ENCODE results near the gene MAP2K1. TPM values are rescaled to one million over a fixed set of nuclear protein-coding genes. Genes with fewer than 3 reads are reported as not detected.

The MAP2K1 gene
- total and polyA plus RNA-seq, 2 experiments from 2014 or later: 20.1 to 46.3 TPM

- Histone ChIP-seq H3K4me1 (ENCODE audit: insufficient read depth) (no peaks in the 10 kb centered on the region), H3K36me3 (replicated peaks; ENCODE audit: insufficient read depth, low read depth) (no peaks in the 10 kb centered on the region), H2AFZ (no peak overlapping the region), H3K27ac (no peak overlapping the region), H3K79me2 (peaks cover 11% of the 10 kb centered on the region), H3K9me3 (ENCODE audit: low read depth) (no peaks in the 10 kb centered on the region), H3K9me2 (replicated peaks; ENCODE audit: insufficient read depth) (no peaks in the 10 kb centered on the region), H3K4me3 (no peak overlapping the region), H3K4me2 (no peak overlapping the region), H3K27me3 (no peaks in the 10 kb centered on the region), H4K20me1 (ENCODE audit: insufficient read depth, poor library complexity, severe bottlenecking) (peaks cover 3% of the 10 kb centered on the region)
- DNase-seq (ENCODE audit: low spot score): no peak
- WGBS (ENCODE audit: low lambda C conversion rate, missing lambda C conversion rate): 95% methylated on average over 5 of the region's 7 CpGs
- TF ChIP-seq EZH2 (IDR thresholded peaks at IDR 0.05; ENCODE audit: borderline replicate concordance): no peak
- TF ChIP-seq EZH2phosphoT487 (IDR thresholded peaks at IDR 0.05; ENCODE audit: low read depth, severe bottlenecking, unreplicated experiment): no peak
- no peak for TF ChIP-seq CTCF (IDR thresholded peaks at IDR 0.05; ENCODE audit: poor library complexity)
Observed at GRCh38 chr15:66429546-66429945, 42.8 kb downstream of the MAP2K1 start.

GRCh38 chr15:66430627-66431255 lies 44.0 kb downstream of the MAP2K1 start:
- Histone ChIP-seq H3K9me2 (replicated peaks; ENCODE audit: insufficient read depth) (no peaks in the 10 kb centered on the region), H3K9me3 (ENCODE audit: low read depth) (no peaks in the 10 kb centered on the region), H4K20me1 (ENCODE audit: insufficient read depth, poor library complexity, severe bottlenecking) (peaks cover 3% of the 10 kb centered on the region), H3K4me1 (ENCODE audit: insufficient read depth) (no peaks in the 10 kb centered on the region), H3K36me3 (replicated peaks; ENCODE audit: insufficient read depth, low read depth) (no peaks in the 10 kb centered on the region), H3K27ac (no peak overlapping the region), H3K4me2 (no peak overlapping the region), H3K27me3 (no peaks in the 10 kb centered on the region), H3K4me3 (no peak overlapping the region), H2AFZ (no peak overlapping the region), H3K79me2 (peaks cover 6% of the 10 kb centered on the region)
- no peak for TF ChIP-seq EZH2phosphoT487 (IDR thresholded peaks at IDR 0.05; ENCODE audit: low read depth, severe bottlenecking, unreplicated experiment)
- no peak for TF ChIP-seq CTCF (IDR thresholded peaks at IDR 0.05; ENCODE audit: poor library complexity)
- no peak for TF ChIP-seq EZH2 (IDR thresholded peaks at IDR 0.05; ENCODE audit: borderline replicate concordance)
- 59% methylated on average over 3 of the region's 3 CpGs for WGBS (ENCODE audit: low lambda C conversion rate, missing lambda C conversion rate)
- DNase-seq (ENCODE audit: low spot score): no peak

- WGBS (ENCODE audit: low lambda C conversion rate, missing lambda C conversion rate): 86% methylated on average over 2 of the region's 2 CpGs
- peaks cover 3% of the 10 kb centered on the region for H4K20me1 ChIP-seq (ENCODE audit: insufficient read depth, poor library complexity, severe bottlenecking)
- peaks cover 3% of the 10 kb centered on the region for H3K79me2 ChIP-seq
Observed at GRCh38 chr15:66433726-66434125, 47.0 kb downstream of the MAP2K1 start.

More at GRCh38 chr15:66433726-66434125, 47.0 kb downstream of the MAP2K1 start:
- Histone ChIP-seq H3K4me2 (no peak overlapping the region), H3K9me2 (replicated peaks; ENCODE audit: insufficient read depth) (no peaks in the 10 kb centered on the region), H3K4me1 (ENCODE audit: insufficient read depth) (no peaks in the 10 kb centered on the region), H3K4me3 (no peak overlapping the region), H3K27me3 (no peaks in the 10 kb centered on the region), H2AFZ (no peak overlapping the region), H3K9me3 (ENCODE audit: low read depth) (no peaks in the 10 kb centered on the region), H3K27ac (no peak overlapping the region), H3K36me3 (replicated peaks; ENCODE audit: insufficient read depth, low read depth) (no peaks in the 10 kb centered on the region)
- TF ChIP-seq EZH2 (IDR thresholded peaks at IDR 0.05; ENCODE audit: borderline replicate concordance) (no peak), EZH2phosphoT487 (IDR thresholded peaks at IDR 0.05; ENCODE audit: low read depth, severe bottlenecking, unreplicated experiment) (no peak), CTCF (IDR thresholded peaks at IDR 0.05; ENCODE audit: poor library complexity) (no peak)
- DNase-seq (ENCODE audit: low spot score): no peak

Data from hepatocyte (in vitro differentiated cells).